Body of pancreas (tissue), 4 donors: ENCODE results near the gene CTTN. TPM values are rescaled to one million over a fixed set of nuclear protein-coding genes. Genes with fewer than 3 reads are reported as not detected.

Experiments used
- ATAC-seq: fragments of 150-250 bp; one replicate; pipeline ENCODE4 v1.9.1; 2016
- DNase-seq, 4 donors: peaks; one replicate each; pipeline ENCODE4 v3.0.0-alpha.2; 2019
- H3K27ac ChIP-seq, 4 donors: fragments of 200-600 bp; sonication (generic); 1 replicate in 3 of 4; 2 replicates in 1 of 4; pipeline versions ENCODE4 v1.5.1 to v1.6.1; 2016 to 2019; ENCODE audit warnings: mild to moderate bottlenecking in 1 of 4, mixed read lengths in 1 of 4, moderate library complexity in 1 of 4
- H3K27me3 ChIP-seq, 2 donors: fragments of 200-600 bp; sonication (generic); one replicate each; pipeline ENCODE4 v1.6.0; 2016; ENCODE audit warnings: mild to moderate bottlenecking in 1 of 2
- H3K36me3 ChIP-seq, 2 donors: fragments of 200-600 bp; sonication (generic); replicated peaks in 1 of 2; 2 replicates each; pipeline ENCODE4 v1.5.1; 2016; ENCODE audit warnings: low read depth in 2 of 2; ENCODE audit not compliant: insufficient read depth in 1 of 2
- H3K4me1 ChIP-seq: fragments of 200-600 bp; sonication (generic); one replicate; pipeline ENCODE4 v1.6.0; 2016
- H3K4me3 ChIP-seq, 2 donors: fragments of 200-600 bp; sonication (generic); 1 replicate in 1 of 2; 2 replicates in 1 of 2; pipeline ENCODE4 v1.5.1; 2016 to 2019
- H3K9me3 ChIP-seq, 3 donors: fragments of 200-600 bp; sonication (generic); 1 replicate in 2 of 3; 2 replicates in 1 of 3; pipeline ENCODE4 v1.5.1; 2016
- CTCF ChIP-seq, 7 experiments: fragments of 450-650 bp in 4 of 7; fragments of 200-600 bp in 3 of 7; sonication (generic) in 3 of 7; IDR thresholded peaks; one replicate each; pipeline ENCODE4 v1.5.1; 2016 to 2019; ENCODE audit warnings: antibody characterized with exemption in 7 of 7
- POLR2A ChIP-seq, 3 donors: fragments of 450-650 bp; IDR thresholded peaks; one replicate each; pipeline ENCODE4 v1.6.1; 2016; ENCODE audit warnings: antibody characterized with exemption in 3 of 3, mild to moderate bottlenecking in 2 of 3
- WGBS, 2 donors: methylation state at CpG; one replicate each; pipeline ENCODE4 v1.1.5; 2017; 5-methylcytosine and 5-hydroxymethylcytosine counted together
- intact Hi-C: fragments of 100-400 bp; cut with DNase I; formaldehyde crosslinking; loops from one replicate; pipeline ENCODE4 v1.15.1; 2023
- total RNA-seq, 2 donors: library from RNA; depleted of rRNA; stranded (reverse); fragments of >200 nt; gene quantifications; one replicate each; pipeline ENCODE4 v1.1.0, GENCODE V29; 2016

Gene CTTN
- total RNA-seq, 2 donors from 2014 or later = 126 to 197 TPM

- ATAC-seq (no peak), DNase-seq (no peak)
- Histone ChIP-seq H3K36me3 (peaks cover 0 to 6% of the 10 kb centered on the region in 2 donors), H3K4me1 (no peaks in the 10 kb centered on the region), H3K27me3 (no peaks in the 10 kb centered on the region), H3K27ac (no peak overlapping the region), H3K9me3 (no peaks in the 10 kb centered on the region), H3K4me3 (no peak overlapping the region)
- WGBS, 2 donors = 94 to 96% methylated on average over 22 of the region's 22 CpGs
- TF ChIP-seq POLR2A (IDR thresholded peaks at IDR 0.05) = no peak
- TF ChIP-seq CTCF (IDR thresholded peaks at IDR 0.05) = no peak
- intact Hi-C loops = no loop called here
Observed at GRCh38 chr11:70486026-70486415, 87.7 kb downstream of the CTTN start.

Other genes starting within 250 kb of the CTTN start
- 10 to 100 TPM in 1 of 2 donors, 1 to 10 TPM in 1; 9.1 to 14.2 TPM for gene FADD, start 195.2 kb upstream of the CTTN start, total RNA-seq
- gene PPFIA1, start 127.8 kb upstream of the CTTN start, total RNA-seq = 10 to 100 TPM; 22.1 to 29.3 TPM